Esophagus muscularis mucosa (tissue), 4 donors: ENCODE measurements around the gene SCG2. TPM values are rescaled to one million over a fixed set of nuclear protein-coding genes. Genes with fewer than 3 reads are reported as not detected.

Experiments
- DNase-seq: peaks from one replicate; pipeline ENCODE4 v3.0.0-alpha.2; 2017; ENCODE audit errors: extremely low spot score
- H3K27ac ChIP-seq, 4 donors: fragments of 200-600 bp; sonication (generic); replicated peaks in 1 of 4; 1 replicate in 3 of 4; 2 replicates in 1 of 4; pipeline ENCODE4 v1.5.1; 2016 to 2019; ENCODE audit warnings: mild to moderate bottlenecking in 1 of 4
- H3K27me3 ChIP-seq, 4 donors: fragments of 200-600 bp; sonication (generic); one replicate each; pipeline versions ENCODE4 v1.5.1 to v1.6.0; 2016 to 2019
- H3K36me3 ChIP-seq, 4 donors: fragments of 200-600 bp; sonication (generic); one replicate each; pipeline ENCODE4 v1.5.1; 2016 to 2019
- H3K4me1 ChIP-seq, 4 donors: fragments of 200-600 bp; sonication (generic); one replicate each; pipeline ENCODE4 v1.5.1; 2016 to 2019
- H3K4me3 ChIP-seq, 4 donors: fragments of 200-600 bp; sonication (generic); 1 replicate in 2 of 4; 2 replicates in 2 of 4; pipeline ENCODE4 v1.5.1; 2016 to 2019; ENCODE audit warnings: mild to moderate bottlenecking in 4 of 4, moderate library complexity in 1 of 4
- H3K9me3 ChIP-seq, 4 donors: fragments of 200-600 bp; sonication (generic); 1 replicate in 3 of 4; 2 replicates in 1 of 4; pipeline ENCODE4 v1.5.1; 2016 to 2019
- CTCF ChIP-seq, 3 experiments: fragments of 200-600 bp in 2 of 3; fragments of 450-650 bp in 1 of 3; sonication (generic) in 2 of 3; IDR thresholded peaks; one replicate each; pipeline ENCODE4 v1.5.1; 2017 to 2019; ENCODE audit warnings: antibody characterized with exemption in 3 of 3, mild to moderate bottlenecking in 2 of 3, moderate library complexity in 1 of 3
- EP300 ChIP-seq: sonication (generic); formaldehyde crosslinking; IDR thresholded peaks from one replicate; pipeline ENCODE4 v1.6.1; 2017; ENCODE audit warnings: antibody characterized with exemption
- POLR2A ChIP-seq: fragments of 450-650 bp; IDR thresholded peaks from one replicate; pipeline ENCODE4 v1.6.1; 2017; ENCODE audit warnings: antibody characterized with exemption, moderate library complexity, mild to moderate bottlenecking, low read depth
- POLR2AphosphoS5 ChIP-seq, 2 donors: sonication (generic); formaldehyde crosslinking; IDR thresholded peaks; one replicate each; pipeline ENCODE4 v1.6.1; 2017; ENCODE audit warnings: antibody characterized with exemption in 2 of 2
- WGBS: methylation state at CpG from one replicate; pipeline ENCODE4 v1.1.5; 2018; 5-methylcytosine and 5-hydroxymethylcytosine counted together
- intact Hi-C: fragments of 100-400 bp; cut with DNase I; formaldehyde crosslinking; loops from one replicate; pipeline ENCODE4 v1.15.1; 2023
- total RNA-seq, 4 donors: library from RNA; depleted of rRNA; stranded (reverse); fragments of >200 nt; gene quantifications; one replicate each; pipeline versions ENCODE4 v1.1.0 to v1.2.1, GENCODE V29; 2016

Gene SCG2
- total RNA-seq, 4 donors from 2014 or later, result 1.7 to 8.3 (median 3.0) TPM

GRCh38 chr2:223634238-223634637 lies 32.1 kb upstream of the SCG2 start:
- Histone ChIP-seq H3K4me3 (no peak overlapping the region), H3K36me3 (no peaks in the 10 kb centered on the region), H3K27me3 (no peaks in the 10 kb centered on the region), H3K4me1 (no peaks in the 10 kb centered on the region), H3K9me3 (no peaks in the 10 kb centered on the region), H3K27ac (no peak overlapping the region)
- no peak for DNase-seq
- intact Hi-C loops, result no loop called here
- TF ChIP-seq POLR2AphosphoS5 (IDR thresholded peaks at IDR 0.05) (no peak), EP300 (no peak), CTCF (IDR thresholded peaks at IDR 0.05) (no peak), POLR2A (no peak)
- WGBS, result 100% methylated on average over 3 of the region's 3 CpGs

- Histone ChIP-seq H3K27ac (no peak overlapping the region), H3K4me3 (no peak overlapping the region), H3K27me3 (no peaks in the 10 kb centered on the region), H3K9me3 (no peaks in the 10 kb centered on the region), H3K36me3 (no peaks in the 10 kb centered on the region), H3K4me1 (no peaks in the 10 kb centered on the region)
- no peak for DNase-seq
- TF ChIP-seq CTCF (IDR thresholded peaks at IDR 0.05) (no peak), EP300 (no peak), POLR2A (no peak), POLR2AphosphoS5 (IDR thresholded peaks at IDR 0.05) (no peak)
- WGBS, result 83% methylated on average over 6 of the region's 6 CpGs
- intact Hi-C loops, result no loop called here
Measured at GRCh38 chr2:223633656-223634055, 31.5 kb upstream of the SCG2 start.

DNA sequence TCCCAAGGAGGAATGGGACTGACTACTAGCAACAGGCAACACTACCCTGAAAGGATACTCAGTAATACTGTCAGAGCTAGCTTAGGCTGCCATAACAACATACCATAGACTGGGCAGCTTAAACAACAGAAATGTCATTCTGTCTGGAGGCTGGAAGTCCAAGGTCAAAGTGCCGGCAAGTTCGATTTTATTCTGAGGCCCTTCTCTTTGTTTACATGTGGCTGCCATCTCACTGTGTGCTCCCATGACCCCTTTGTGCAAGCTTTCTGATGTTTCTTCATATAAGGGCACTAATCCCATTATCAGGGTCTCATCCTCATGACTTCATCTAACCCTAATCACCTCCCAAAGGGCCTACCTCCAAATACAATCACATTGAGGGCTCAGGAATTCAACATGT lies 30.7 kb upstream of the SCG2 start:
- Histone ChIP-seq H3K27ac (no peak overlapping the region), H3K36me3 (no peaks in the 10 kb centered on the region), H3K27me3 (no peaks in the 10 kb centered on the region), H3K4me1 (no peaks in the 10 kb centered on the region), H3K4me3 (no peak overlapping the region), H3K9me3 (no peaks in the 10 kb centered on the region)
- TF ChIP-seq EP300 (no peak), POLR2AphosphoS5 (IDR thresholded peaks at IDR 0.05) (no peak), CTCF (IDR thresholded peaks at IDR 0.05) (no peak), POLR2A (no peak)
- WGBS, result 79% methylated on average over 2 of the region's 2 CpGs
- intact Hi-C loops, result no loop called here
- no peak for DNase-seq

GRCh38 chr2:223626716-223627115 lies 24.6 kb upstream of the SCG2 start:
- WGBS, result 57% methylated on average over 2 of the region's 2 CpGs
- intact Hi-C loops, result no loop called here
- Histone ChIP-seq H3K4me1 (no peaks in the 10 kb centered on the region), H3K27me3 (no peaks in the 10 kb centered on the region), H3K27ac (no peak overlapping the region), H3K9me3 (no peaks in the 10 kb centered on the region), H3K4me3 (no peak overlapping the region), H3K36me3 (no peaks in the 10 kb centered on the region)
- no peak for DNase-seq
- TF ChIP-seq CTCF (IDR thresholded peaks at IDR 0.05), result no peak
- no peak for TF ChIP-seq POLR2AphosphoS5 (IDR thresholded peaks at IDR 0.05)
- no peak for TF ChIP-seq EP300
- no peak for TF ChIP-seq POLR2A

DNA sequence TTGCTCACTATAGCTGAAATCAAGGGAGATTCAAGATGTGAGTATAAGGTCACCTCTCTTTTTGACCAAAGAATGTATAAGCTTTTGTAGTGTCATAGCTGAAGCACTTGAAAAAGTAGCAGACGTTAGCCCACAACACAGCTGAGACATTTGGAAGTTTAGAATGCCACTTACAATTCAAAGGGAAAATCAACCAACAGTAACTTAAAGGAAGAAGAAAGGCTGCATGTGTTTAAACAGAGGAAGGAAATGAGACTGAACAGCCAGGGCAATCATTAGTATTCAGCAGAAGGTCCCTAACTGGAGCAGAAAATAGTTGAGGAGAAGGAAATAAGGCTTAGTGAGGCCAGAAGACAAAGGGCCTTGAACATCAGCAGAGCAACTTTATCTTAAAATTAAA lies 23.5 kb upstream of the SCG2 start:
- no peak for TF ChIP-seq EP300
- TF ChIP-seq POLR2AphosphoS5 (IDR thresholded peaks at IDR 0.05), result no peak
- TF ChIP-seq POLR2A, result no peak
- no peak for TF ChIP-seq CTCF (IDR thresholded peaks at IDR 0.05)
- DNase-seq, result no peak
- H3K27ac ChIP-seq, result no peak overlapping the region
- no peaks in the 10 kb centered on the region for H3K4me1 ChIP-seq
- intact Hi-C loops, result no loop called here
- H3K9me3 ChIP-seq, result no peaks in the 10 kb centered on the region
- H3K36me3 ChIP-seq, result no peaks in the 10 kb centered on the region
- 59% methylated on average over 1 of the region's 1 CpG for WGBS
- H3K27me3 ChIP-seq, result no peaks in the 10 kb centered on the region
- H3K4me3 ChIP-seq, result no peak overlapping the region
